ENCODE measurements around the gene TACR1. TPM values are rescaled to one million over a fixed set of nuclear protein-coding genes. Genes with fewer than 3 reads are reported as not detected.
"Not testable (repeated sequence)": the region's sequence is repeated elsewhere in the genome, so short reads cannot be mapped to it uniquely, and the experiment has no call there.

Gene TACR1
- total RNA-seq, 4 donors from 2014 or later: 0.14 to 10.1 (median 0.18) TPM

GRCh38 chr2:75174981-75175380 is 24.3 kb downstream of the TACR1 start:
- in situ Hi-C loops (cut with MboI; ENCODE audit: low pct_ligation_motif_present in 1 of 4, low pct_unique_long_range_greater_than_20kb in 1 of 4, low sequenced_read_pairs in 3 of 4) (no loop called here), intact Hi-C loops (cut with DNase I; ENCODE audit: low total_unique reads) (no loop called here)
- H3K4me3 ChIP-seq: no peak overlapping the region
- no peaks in the 10 kb centered on the region for H3K36me3 ChIP-seq
- no peaks in the 10 kb centered on the region for H3K9me3 ChIP-seq
- TF ChIP-seq CTCF (IDR thresholded peaks at IDR 0.05) (no peak), POLR2A (IDR thresholded peaks at IDR 0.05) (no peak), POLR2AphosphoS5 (IDR thresholded peaks at IDR 0.05) (no peak)
- WGBS, 2 donors (ENCODE audit: low coverage in 1 of 2): 90% methylated on average over 1 to 2 of the region's 2 CpGs
- H3K27me3 ChIP-seq: no peaks in the 10 kb centered on the region
- no peak for DNase-seq
- no peaks in the 10 kb centered on the region for H3K4me1 ChIP-seq
- H3K27ac ChIP-seq: no peak overlapping the region

GRCh38 chr2:75174519-75174918 is 24.8 kb downstream of the TACR1 start:
- Histone ChIP-seq H3K27me3 (no peaks in the 10 kb centered on the region), H3K4me3 (no peak overlapping the region), H3K36me3 (no peaks in the 10 kb centered on the region), H3K27ac (no peak overlapping the region), H3K4me1 (no peaks in the 10 kb centered on the region), H3K9me3 (no peaks in the 10 kb centered on the region)
- TF ChIP-seq EP300 (IDR thresholded peaks at IDR 0.05; ENCODE audit: low read depth) (no peak), POLR2A (IDR thresholded peaks at IDR 0.05) (no peak), POLR2AphosphoS5 (IDR thresholded peaks at IDR 0.05) (no peak), CTCF (IDR thresholded peaks at IDR 0.05) (no peak)
- DNase-seq: no peak
- intact Hi-C loops (cut with DNase I; ENCODE audit: low total_unique reads) (no loop called here), in situ Hi-C loops (cut with MboI; ENCODE audit: low pct_ligation_motif_present in 1 of 4, low pct_unique_long_range_greater_than_20kb in 1 of 4, low sequenced_read_pairs in 3 of 4) (no loop called here)
- WGBS, 2 donors (ENCODE audit: low coverage in 1 of 2): 69 to 88% methylated on average over 2 of the region's 2 CpGs

- no peaks in the 10 kb centered on the region for H3K27me3 ChIP-seq
- no peaks in the 10 kb centered on the region for H3K36me3 ChIP-seq
- intact Hi-C loops (cut with DNase I; ENCODE audit: low total_unique reads) (no loop called here), in situ Hi-C loops (cut with MboI; ENCODE audit: low pct_ligation_motif_present in 1 of 4, low pct_unique_long_range_greater_than_20kb in 1 of 4, low sequenced_read_pairs in 3 of 4) (no loop called here)
- no peak overlapping the region for H3K27ac ChIP-seq
- DNase-seq: no peak
- no peaks in the 10 kb centered on the region for H3K9me3 ChIP-seq
- no peaks in the 10 kb centered on the region for H3K4me1 ChIP-seq
- H3K4me3 ChIP-seq: no peak overlapping the region
- TF ChIP-seq EP300 (IDR thresholded peaks at IDR 0.05; ENCODE audit: low read depth): no peak
- no peak for TF ChIP-seq POLR2A (IDR thresholded peaks at IDR 0.05)
- no peak for TF ChIP-seq CTCF (IDR thresholded peaks at IDR 0.05)
- no peak for TF ChIP-seq POLR2AphosphoS5 (IDR thresholded peaks at IDR 0.05)
Measured at GRCh38 chr2:75173740-75174139, 25.6 kb downstream of the TACR1 start.

GRCh38 chr2:75171423-75171822 is 27.9 kb downstream of the TACR1 start:
- H3K36me3 ChIP-seq; in situ Hi-C loops (cut with MboI; ENCODE audit: low pct_ligation_motif_present in 1 of 4, low pct_unique_long_range_greater_than_20kb in 1 of 4, low sequenced_read_pairs in 3 of 4); DNase-seq; intact Hi-C loops (cut with DNase I; ENCODE audit: low total_unique reads); H3K27me3 ChIP-seq; H3K27ac ChIP-seq; H3K9me3 ChIP-seq; H3K4me1 ChIP-seq; H3K4me3 ChIP-seq: not testable (repeated sequence)
- WGBS, 2 donors (ENCODE audit: low coverage in 1 of 2): 82% methylated on average over 5 of the region's 5 CpGs; no CpG with 5 or more reads in 1 of the 2 donors

- no peak for DNase-seq
- H3K27ac ChIP-seq: no peak overlapping the region
- H3K27me3 ChIP-seq: no peaks in the 10 kb centered on the region
- intact Hi-C loops (cut with DNase I; ENCODE audit: low total_unique reads) (no loop called here), in situ Hi-C loops (cut with MboI; ENCODE audit: low pct_ligation_motif_present in 1 of 4, low pct_unique_long_range_greater_than_20kb in 1 of 4, low sequenced_read_pairs in 3 of 4) (no loop called here)
- no peaks in the 10 kb centered on the region for H3K36me3 ChIP-seq
- 95 to 100% methylated on average over 2 of the region's 2 CpGs for WGBS, 2 donors (ENCODE audit: low coverage in 1 of 2)
- no peaks in the 10 kb centered on the region for H3K4me1 ChIP-seq
- no peaks in the 10 kb centered on the region for H3K9me3 ChIP-seq
- no peak overlapping the region for H3K4me3 ChIP-seq
- no peak for TF ChIP-seq POLR2AphosphoS5 (IDR thresholded peaks at IDR 0.05)
- no peak for TF ChIP-seq EP300 (IDR thresholded peaks at IDR 0.05; ENCODE audit: low read depth)
- no peak for TF ChIP-seq CTCF (IDR thresholded peaks at IDR 0.05)
- no peak for TF ChIP-seq POLR2A (IDR thresholded peaks at IDR 0.05)
Measured at GRCh38 chr2:75170889-75171288, 28.4 kb downstream of the TACR1 start.
